K562 (cell line): ENCODE data around the gene SYT1. TPM values are rescaled to one million over a fixed set of nuclear protein-coding genes. Genes with fewer than 3 reads are reported as not detected.

Source experiments
- ATAC-seq: fragments of 200-7000 bp; cut with Tn5 transposase; 3 replicates; pipeline ENCODE4 v1.9.1; 2020; ENCODE audit warnings: moderate library complexity
- BruUV-seq: library from RNA; stranded (reverse); fragments of 400-500 nt; replicated peaks from 2 replicates; lab custom pipeline; 2021; lab: Mats Ljungman, UMichigan
- CTCF ChIA-PET: fragments of 300-600 bp; formaldehyde crosslinking; extraction: SDS; loops from one replicate; lab custom pipeline; 2021; ENCODE audit warnings: low intra/inter-chr PET ratio; lab: Yijun Ruan, JAX
- POLR2A ChIA-PET: fragments of 300-600, 350-650 bp; sonication (Branson Sonifier 250); formaldehyde crosslinking; extraction: SDS; loops from one replicate; lab custom pipeline; 2021; ENCODE audit warnings: antibody characterized with exemption, inconsistent platforms; lab: Yijun Ruan, JAX
- DNase-seq, 4 experiments: peaks; one replicate each; pipeline versions ENCODE4 v3.0.0 to v3.0.0-alpha.2; 2011 to 2018; ENCODE audit warnings: low spot score in 3 of 4, mixed read lengths in 3 of 4; ENCODE audit errors: extremely low read depth in 1 of 4
- FAIRE-seq: peaks from 2 replicates; lab custom pipeline; 2011; peaks lifted over from hg19 to GRCh38; lab: Jason Lieb, UNC
- H2AFZ ChIP-seq: 2 replicates; pipeline ENCODE4 v1.6.0; 2011; ENCODE audit warnings: low read depth, low read length, control low read depth, inconsistent platforms
- H3K27ac ChIP-seq: fragments of 200-600 bp; 3 replicates; pipeline ENCODE4 v1.8.0; 2011; ENCODE audit warnings: low read depth, mild to moderate bottlenecking, control low read depth, inconsistent platforms, low read length, moderate library complexity, mixed read lengths; ENCODE audit errors: extremely low read depth
- H3K27me3 ChIP-seq, 2 experiments: fragments of 300-600 bp in 1 of 2; 2 replicates in 1 of 2; 3 replicates in 1 of 2; pipeline versions ENCODE4 v1.6.0 to v1.8.0; 2011; ENCODE audit warnings: inconsistent platforms in 2 of 2, low read length in 2 of 2, mild to moderate bottlenecking in 1 of 2, mixed read lengths in 1 of 2, moderate library complexity in 1 of 2; ENCODE audit not compliant: control insufficient read depth in 2 of 2, insufficient read depth in 2 of 2
- H3K36me3 ChIP-seq: fragments of 300-600 bp; 3 replicates; pipeline ENCODE4 v1.8.0; 2011; ENCODE audit warnings: mild to moderate bottlenecking, low read length, inconsistent platforms; ENCODE audit not compliant: control insufficient read depth, insufficient read depth
- H3K4me1 ChIP-seq, 2 experiments: fragments of 200-600 bp in 1 of 2; replicated peaks in 1 of 2; 2 replicates in 1 of 2; 3 replicates in 1 of 2; pipeline versions ENCODE4 v1.5.1 to v1.8.0; 2011; ENCODE audit warnings: inconsistent platforms in 2 of 2, low read length in 2 of 2, mild to moderate bottlenecking in 1 of 2, mixed read lengths in 1 of 2, moderate library complexity in 1 of 2; ENCODE audit not compliant: control insufficient read depth in 2 of 2, insufficient read depth in 2 of 2
- H3K4me2 ChIP-seq: 2 replicates; pipeline ENCODE4 v1.6.1; 2011; ENCODE audit warnings: low read length, control low read depth, inconsistent platforms, mixed read lengths; ENCODE audit not compliant: insufficient read depth
- H3K4me3 ChIP-seq: fragments of 200-600 bp; sonication (generic), shearing (Covaris generic); 2 replicates; pipeline ENCODE4 v1.5.1; 2016; ENCODE audit warnings: control low read depth, inconsistent platforms
- H3K79me2 ChIP-seq: fragments of 200-600 bp; 3 replicates; pipeline ENCODE4 v1.8.0; 2011; ENCODE audit warnings: low read length, inconsistent platforms; ENCODE audit not compliant: control insufficient read depth, insufficient read depth
- H3K9ac ChIP-seq, 2 experiments: 2 replicates each; pipeline versions ENCODE4 v1.6.0 to v1.6.1; 2011; ENCODE audit warnings: low read depth in 2 of 2, low read length in 2 of 2, control low read depth in 1 of 2, inconsistent platforms in 1 of 2, mild to moderate bottlenecking in 1 of 2, mixed read lengths in 1 of 2; ENCODE audit not compliant: insufficient read depth in 1 of 2
- H3K9me1 ChIP-seq: one replicate; pipeline ENCODE4 v1.6.0; 2011; ENCODE audit warnings: inconsistent platforms, mild to moderate bottlenecking, low read length, moderate library complexity; ENCODE audit not compliant: control insufficient read depth, insufficient read depth
- H3K9me3 ChIP-seq: replicated peaks from 2 replicates; pipeline ENCODE4 v1.5.1; 2011; ENCODE audit warnings: low read depth, low read length, inconsistent platforms; ENCODE audit not compliant: control insufficient read depth, insufficient read depth
- H4K20me1 ChIP-seq: replicated peaks from 2 replicates; pipeline ENCODE4 v1.6.1; 2011; ENCODE audit warnings: low read length, inconsistent platforms, mixed read lengths; ENCODE audit not compliant: control insufficient read depth, insufficient read depth
- CBFA2T2 ChIP-seq: fragments of 450-650 bp; conservative IDR thresholded peaks from 2 replicates; pipeline ENCODE4 v1.6.1; 2017; ENCODE audit warnings: mild to moderate bottlenecking
- NR3C1 ChIP-seq: sonication (generic); formaldehyde crosslinking; IDR thresholded peaks from 2 replicates; pipeline ENCODE4 v1.8.1; 2022; ENCODE audit warnings: missing genetic modification reagents
- SMAD3 ChIP-seq: fragments of 450-650 bp; formaldehyde crosslinking; conservative IDR thresholded peaks from 2 replicates; pipeline ENCODE4 v1.4.0; 2020; ENCODE audit warnings: mild to moderate bottlenecking
- SMAD4 ChIP-seq: fragments of 250-450 bp; sonication (Bioruptor Pico); conservative IDR thresholded peaks from 2 replicates; pipeline ENCODE4 v1.8.0; 2021; ENCODE audit warnings: inconsistent platforms, mild to moderate bottlenecking, moderate library complexity
- TRIM28 ChIP-seq: fragments of 450-650 bp; IDR thresholded peaks from 2 replicates; pipeline ENCODE4 v1.6.1; 2017
- ZKSCAN3 ChIP-seq: fragments of 250-450 bp; sonication (Bioruptor Pico); IDR thresholded peaks from 2 replicates; pipeline ENCODE4 v1.4.0; 2020
- WGBS: fragments of 100-300 bp; shearing (Covaris generic); methylation state at CpG from one replicate; pipeline ENCODE4 v1.1.6; 2016; ENCODE audit warnings: low coverage, mixed read lengths; ENCODE audit not compliant: insufficient coverage; ENCODE audit errors: missing lambda C conversion rate; 5-methylcytosine and 5-hydroxymethylcytosine counted together
- in situ Hi-C: fragments of 300-500 bp; cut with MboI; formaldehyde crosslinking; loops from 4 replicates; pipeline ENCODE4 v1.15.0; 2018; ENCODE audit warnings: inconsistent platforms, mixed read lengths
- intact Hi-C: fragments of 100-400 bp; cut with micrococcal nuclease; formaldehyde crosslinking; loops from 2 replicates; pipeline ENCODE4 v1.14.2; 2022
- polyA plus RNA-seq, 8 experiments: library from polyadenylated mRNA; depleted of rRNA in 4 of 8; stranded (reverse) in 5 of 8; unstranded in 3 of 8; fragments of >200 nt; fragmentation: Nextera tagmentation in 2 of 8; fragmentation: Illumina TruSeq in 1 of 8; extraction: Ambion mirVana in 2 of 8; extraction: Trizol in 1 of 8; gene quantifications; 2 replicates each; pipeline versions ENCODE4 v1.2.1 to v1.2.3, GENCODE V29; 2011 to 2014; ENCODE audit warnings: inconsistent platforms in 1 of 8, missing spikeins in 1 of 8
- total RNA-seq, 7 experiments: library from RNA; depleted of rRNA in 6 of 7; stranded (reverse); fragments of >200 nt in 6 of 7; fragmentation: Illumina TruSeq in 2 of 7; extraction: Trizol in 2 of 7; gene quantifications; 2 replicates each; pipeline versions ENCODE4 v1.2.1 to v1.2.3, GENCODE V29; 2011 to 2021; ENCODE audit warnings: low replicate concordance in 1 of 7
- TF ChIP-seq, protein P1 (sequence below): fragments of 250-450 bp; sonication (Bioruptor Pico); IDR thresholded peaks from 2 replicates; pipeline ENCODE4 v1.5.0; 2022; ENCODE audit warnings: mild to moderate bottlenecking

Gene SYT1
- total and polyA plus RNA-seq, 9 of the 15 experiments (the other 6 are each of a cell fraction or from before 2014, with no cell fraction given), result 0.03 to 0.13 (median 0.07) TPM; not detected in 4

DNA sequence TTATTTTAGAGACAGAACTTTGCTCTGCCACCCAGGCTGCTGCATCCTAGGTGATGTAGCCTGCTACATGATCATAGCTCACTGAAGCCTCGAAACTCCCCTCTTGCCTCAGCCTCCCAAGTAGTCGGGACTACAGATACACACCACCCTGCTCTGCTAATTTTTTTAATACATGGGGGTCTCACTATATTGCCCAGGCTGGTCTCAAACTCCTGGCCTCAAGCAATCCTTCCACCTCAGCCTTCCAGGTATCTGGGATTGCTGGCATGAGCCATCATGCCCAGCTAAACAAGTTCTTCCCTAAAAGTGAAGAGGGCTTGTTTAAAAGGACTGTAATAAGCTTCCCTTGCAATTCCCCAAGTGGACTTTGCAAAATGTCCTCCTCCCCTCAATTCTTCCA, 515.8 kb downstream of the SYT1 start:
- Histone ChIP-seq H2AFZ (no peak overlapping the region), H3K9ac (no peak overlapping the region), H3K4me3 (no peak overlapping the region), H3K9me1 (no peaks in the 10 kb centered on the region), H4K20me1 (no peaks in the 10 kb centered on the region), H3K4me1 (no peaks in the 10 kb centered on the region), H3K27me3 (no peaks in the 10 kb centered on the region), H3K36me3 (no peaks in the 10 kb centered on the region), H3K9me3 (no peaks in the 10 kb centered on the region), H3K27ac (no peak overlapping the region), H3K79me2 (no peaks in the 10 kb centered on the region), H3K4me2 (no peak overlapping the region)
- ChIA-PET CTCF (no interaction called here), POLR2A (interaction anchor here (1.2 kb wide), 1 partner anchor 18 kb away, joined by 4 read pairs; no protein-coding TSS in a partner anchor)
- intact Hi-C loops (no loop called here), in situ Hi-C loops (no loop called here)
- 0% methylated on average over 2 of the region's 2 CpGs for WGBS
- DNase-seq (no peak), FAIRE-seq (no peak), ATAC-seq (no peak)
- TF ChIP-seq ZKSCAN3 (CRISPR knock-in tag) (no peak), SMAD3 (CRISPR knock-in tag) (no peak), TRIM28 (no peak), NR3C1 (CRISPR knock-in tag) (no peak), CBFA2T2 (no peak), SMAD4 (no peak)
- TF ChIP-seq, protein P1, sequence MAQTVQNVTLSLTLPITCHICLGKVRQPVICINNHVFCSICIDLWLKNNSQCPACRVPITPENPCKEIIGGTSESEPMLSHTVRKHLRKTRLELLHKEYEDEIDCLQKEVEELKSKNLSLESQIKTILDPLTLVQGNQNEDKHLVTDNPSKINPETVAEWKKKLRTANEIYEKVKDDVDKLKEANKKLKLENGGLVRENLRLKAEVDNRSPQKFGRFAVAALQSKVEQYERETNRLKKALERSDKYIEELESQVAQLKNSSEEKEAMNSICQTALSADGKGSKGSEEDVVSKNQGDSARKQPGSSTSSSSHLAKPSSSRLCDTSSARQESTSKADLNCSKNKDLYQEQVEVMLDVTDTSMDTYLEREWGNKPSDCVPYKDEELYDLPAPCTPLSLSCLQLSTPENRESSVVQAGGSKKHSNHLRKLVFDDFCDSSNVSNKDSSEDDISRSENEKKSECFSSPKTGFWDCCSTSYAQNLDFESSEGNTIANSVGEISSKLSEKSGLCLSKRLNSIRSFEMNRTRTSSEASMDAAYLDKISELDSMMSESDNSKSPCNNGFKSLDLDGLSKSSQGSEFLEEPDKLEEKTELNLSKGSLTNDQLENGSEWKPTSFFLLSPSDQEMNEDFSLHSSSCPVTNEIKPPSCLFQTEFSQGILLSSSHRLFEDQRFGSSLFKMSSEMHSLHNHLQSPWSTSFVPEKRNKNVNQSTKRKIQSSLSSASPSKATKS (CRISPR knock-in tag), result no peak
- BruUV-seq, result no TSS peak
